Esophagus mucosa (tissue), 1 donor: ENCODE measurements around the gene ARHGAP31. TPM values are rescaled to one million over a fixed set of nuclear protein-coding genes. Genes with fewer than 3 reads are reported as not detected.
"Not testable (repeated sequence)": the region's sequence is repeated elsewhere in the genome, so short reads cannot be mapped to it uniquely, and the experiment has no call there.

Source experiments
- ATAC-seq: fragments of 200-7000 bp; cut with Tn5 transposase; one replicate; pipeline ENCODE4 v1.9.1; 2020
- total RNA-seq: library from RNA; stranded (reverse); gene quantifications from one replicate; pipeline ENCODE4 v1.2.4, GENCODE V29; 2023
- donor health status: DM: yes; HTN: yes; CAD: no.

The ARHGAP31 gene
- total RNA-seq, 1 donor from 2014 or later: 4.3 TPM

- ATAC-seq: peak; percentile 48
These were observed 28.0 kb downstream of the ARHGAP31 start for GRCh38 chr3:119322021-119322834.

- peak; percentile 91 for ATAC-seq
These were observed 28.9 kb downstream of the ARHGAP31 start for GRCh38 chr3:119322835-119323722.

DNA sequence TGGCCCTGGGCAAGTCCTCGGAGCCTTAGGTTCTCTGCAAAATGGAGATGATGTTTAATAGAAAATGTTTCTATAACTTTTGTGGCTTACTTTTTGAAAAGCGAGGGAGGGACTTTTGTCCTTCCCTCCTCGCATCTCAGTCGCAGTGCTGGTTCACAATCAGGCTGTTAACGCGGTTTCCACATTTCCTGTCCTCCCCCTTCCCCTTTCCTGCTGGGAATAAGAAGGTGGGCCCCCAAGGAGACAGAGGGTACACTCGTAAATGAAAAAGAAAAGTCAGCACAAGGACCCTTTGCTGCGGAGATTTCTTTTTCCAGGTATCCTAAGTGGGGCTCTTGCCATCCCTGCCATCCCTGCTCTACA lies 29.5 kb downstream of the ARHGAP31 start:
- no peak for ATAC-seq

DNA sequence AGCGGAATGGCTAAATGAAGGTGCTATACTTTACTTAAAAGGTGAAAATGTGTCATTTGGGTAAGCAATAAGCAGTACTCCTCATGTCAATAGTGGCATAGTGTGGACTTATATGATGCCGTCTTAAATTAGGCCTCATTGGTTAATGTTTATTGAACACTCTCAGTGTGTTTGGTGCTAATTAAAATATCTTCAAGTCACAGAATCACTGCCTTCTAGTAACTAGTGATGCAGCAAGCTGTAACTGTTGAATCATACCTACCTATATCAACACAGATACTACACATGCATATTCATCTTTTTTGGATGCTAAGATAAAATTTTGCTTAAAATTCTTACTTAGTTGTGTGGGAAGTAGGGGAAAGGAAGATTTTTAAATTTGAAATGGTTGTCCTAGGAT lies 30.7 kb downstream of the ARHGAP31 start:
- ATAC-seq: no peak

- no peak for ATAC-seq
These were observed 32.8 kb downstream of the ARHGAP31 start for GRCh38 chr3:119326976-119327375.

- no peak for ATAC-seq
These were observed 35.4 kb downstream of the ARHGAP31 start for GRCh38 chr3:119329551-119329950.

- no peak for ATAC-seq
These were observed 36.0 kb downstream of the ARHGAP31 start for GRCh38 chr3:119330181-119330580.

DNA sequence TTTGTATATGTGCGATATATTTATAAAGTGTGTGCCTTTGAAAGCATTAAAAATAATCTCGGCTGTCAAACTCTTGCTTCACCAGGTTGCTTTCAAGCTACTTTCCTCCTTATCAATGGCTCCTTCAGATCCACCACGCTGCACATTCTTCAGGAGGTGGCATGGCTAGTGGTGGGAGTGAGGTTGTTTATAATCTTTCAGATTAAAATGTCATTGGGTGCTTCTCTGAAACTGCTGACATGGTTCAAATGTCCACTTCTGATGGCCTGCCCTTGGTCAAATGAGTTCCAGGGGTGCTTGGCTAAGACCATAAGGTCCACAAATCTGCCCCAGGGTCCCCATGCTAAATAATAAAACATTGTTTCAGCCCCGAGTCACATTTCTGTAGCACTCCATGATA lies 36.7 kb downstream of the ARHGAP31 start:
- ATAC-seq: no peak

DNA sequence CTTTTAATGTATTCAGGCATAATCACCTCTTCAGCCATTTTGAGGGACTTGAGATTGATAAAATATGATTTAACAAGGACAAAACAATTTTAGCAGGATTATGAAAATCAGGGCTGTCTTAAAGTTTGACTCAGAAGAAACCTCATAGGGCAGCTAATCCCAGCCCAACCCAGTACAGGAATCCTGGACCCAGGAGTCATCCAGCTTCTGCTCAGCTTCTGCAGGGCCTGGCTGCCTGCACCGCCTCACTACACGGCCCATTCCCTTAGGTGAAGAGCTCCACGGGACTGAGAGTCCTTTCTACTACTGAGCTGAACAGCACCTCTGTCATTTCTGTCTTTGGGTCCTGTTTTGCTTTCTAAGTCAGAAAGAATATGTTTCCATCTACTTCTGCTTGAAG lies 37.5 kb downstream of the ARHGAP31 start:
- peak; percentile 94 for ATAC-seq

- ATAC-seq: no peak
These were observed 39.8 kb downstream of the ARHGAP31 start for GRCh38 chr3:119333773-119334509.

DNA sequence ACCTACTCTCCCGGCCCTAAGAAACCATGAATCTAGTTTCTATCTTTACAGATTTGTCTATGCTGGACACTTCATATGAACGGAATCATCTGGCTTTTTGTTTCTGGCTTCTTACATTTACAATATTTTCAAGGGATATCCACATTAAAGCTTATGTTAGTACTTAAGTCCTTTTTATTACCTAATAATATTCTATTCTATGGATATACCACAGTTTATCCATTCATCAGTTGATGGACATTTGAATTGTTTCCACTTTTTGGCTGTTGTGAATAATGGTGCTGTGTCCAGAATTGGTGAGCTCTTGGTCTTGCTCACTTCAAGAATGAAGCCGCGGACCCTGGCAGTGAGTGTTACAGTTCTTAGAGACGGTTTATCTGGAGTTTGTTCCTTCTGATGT lies 42.6 kb downstream of the ARHGAP31 start:
- no peak for ATAC-seq

- ATAC-seq: not testable (repeated sequence)
These were observed 43.2 kb downstream of the ARHGAP31 start for GRCh38 chr3:119337407-119337806.

- no peak for ATAC-seq
These were observed 44.6 kb downstream of the ARHGAP31 start for GRCh38 chr3:119338754-119339153.

DNA sequence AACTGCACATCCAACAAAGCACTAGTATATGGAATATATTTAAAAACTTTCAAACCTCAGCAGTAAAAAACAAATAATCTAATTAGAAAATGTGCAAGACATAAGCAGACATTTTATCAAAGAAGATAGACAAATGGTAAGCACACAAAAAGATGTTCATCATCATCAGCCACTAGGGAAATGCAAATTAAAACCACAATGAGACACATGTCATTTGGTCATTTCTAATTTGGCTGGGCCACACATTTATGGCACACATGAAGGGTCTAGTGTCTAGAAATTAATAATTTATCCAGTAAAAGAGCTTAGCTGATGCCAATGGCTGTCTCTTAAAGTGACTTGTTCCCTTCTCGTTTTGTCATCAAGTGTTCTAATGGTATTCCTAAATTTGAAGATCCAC lies 45.8 kb downstream of the ARHGAP31 start:
- no peak for ATAC-seq

- ATAC-seq: no peak
These were observed 46.3 kb downstream of the ARHGAP31 start for GRCh38 chr3:119340446-119340845.

- no peak for ATAC-seq
These were observed 48.0 kb downstream of the ARHGAP31 start for GRCh38 chr3:119342176-119342575.

DNA sequence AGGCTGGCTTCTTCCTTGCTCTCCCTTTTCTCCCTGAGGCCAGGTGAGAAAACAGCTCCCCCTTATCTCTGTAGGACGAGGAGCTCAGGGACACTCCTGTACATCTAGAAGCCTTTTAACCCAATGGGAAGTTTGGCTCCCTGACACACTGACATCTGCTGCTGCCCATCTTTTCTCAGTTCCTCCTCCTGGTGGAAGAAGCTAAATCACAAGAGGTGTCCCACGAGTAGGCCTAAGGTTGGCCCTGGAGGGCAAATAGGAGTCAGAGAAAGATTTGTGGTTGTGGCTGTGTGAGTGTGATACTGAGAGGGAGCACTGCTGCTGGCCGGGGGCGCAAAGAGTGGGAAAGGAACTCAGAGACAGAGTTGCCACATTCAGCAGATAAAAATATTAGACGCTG lies 49.5 kb downstream of the ARHGAP31 start:
- no peak for ATAC-seq

GRCh38 chr3:119346076-119346496 lies 51.9 kb downstream of the ARHGAP31 start:
- no peak for ATAC-seq

DNA sequence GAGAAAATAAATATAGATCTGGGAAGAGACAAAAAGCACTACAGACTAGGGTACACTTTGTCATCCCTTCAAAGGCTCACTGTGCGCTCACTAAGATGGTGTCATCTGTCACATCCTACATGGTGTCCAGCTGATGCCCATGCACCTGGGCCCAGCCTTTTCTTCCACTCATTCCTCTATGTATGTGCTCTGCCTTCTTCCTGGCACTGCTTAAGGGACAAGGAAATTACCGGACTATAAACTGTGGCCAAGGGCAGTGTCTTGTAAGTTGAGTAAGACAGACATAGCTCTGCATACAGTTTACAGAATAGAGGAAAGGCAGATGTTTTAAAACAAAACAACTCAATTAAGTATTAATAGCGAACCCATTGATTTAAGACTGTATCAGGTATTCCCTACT lies 52.9 kb downstream of the ARHGAP31 start:
- ATAC-seq: no peak

- no peak for ATAC-seq
These were observed 55.3 kb downstream of the ARHGAP31 start for GRCh38 chr3:119349354-119350041.

DNA sequence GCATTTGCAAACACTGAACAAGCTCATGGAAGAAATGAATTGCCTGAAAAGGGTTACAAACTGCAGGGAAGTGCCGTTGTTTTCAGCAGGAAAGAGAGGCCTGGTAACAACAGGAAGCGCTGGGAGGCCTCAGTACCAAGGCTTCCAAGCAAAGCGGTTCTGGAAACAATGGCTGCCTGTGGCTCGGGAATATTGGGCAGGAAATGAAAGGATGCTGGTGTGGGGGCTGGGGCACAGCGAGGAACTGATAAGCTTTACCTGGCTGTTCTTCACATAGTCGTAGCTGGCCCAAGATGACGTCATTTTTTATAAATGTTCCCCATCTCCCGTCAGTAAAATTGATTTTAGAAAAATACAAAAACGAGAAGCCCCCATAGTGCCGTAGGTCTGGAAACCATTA lies 55.9 kb downstream of the ARHGAP31 start:
- no peak for ATAC-seq

DNA sequence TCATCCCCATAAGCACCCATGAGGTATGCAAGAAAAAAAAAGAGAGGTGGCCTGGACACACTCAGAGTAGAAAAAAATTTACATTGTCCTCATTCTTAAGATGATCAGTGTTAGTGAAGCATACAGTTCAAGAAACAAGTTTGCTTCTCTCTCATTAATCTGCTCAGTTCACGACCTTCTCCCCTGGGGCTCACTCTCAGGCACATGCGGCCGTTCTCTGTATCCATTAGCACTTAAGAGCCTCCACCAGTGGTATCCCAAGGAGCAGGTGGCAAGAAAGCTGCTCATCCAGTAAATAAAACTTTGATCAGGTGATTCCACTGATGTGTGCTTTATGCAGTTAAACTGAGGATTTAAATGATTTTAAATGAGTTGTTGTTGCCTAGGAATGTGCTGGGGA lies 57.4 kb downstream of the ARHGAP31 start:
- no peak for ATAC-seq
